GM23338 (cell line): ENCODE measurements around the gene TBC1D3B.

Experiments used
- CREB1 ChIP-seq: fragments of 250-450 bp; sonication (Bioruptor Pico); IDR thresholded peaks from 2 replicates; pipeline ENCODE4 v1.5.0; 2020; ENCODE audit warnings: low read depth, mild to moderate bottlenecking, moderate library complexity
- CTCF ChIP-seq, 2 experiments: fragments of 200-600 bp in 1 of 2; sonication (generic) in 1 of 2; conservative IDR thresholded peaks; 2 replicates each; pipeline versions ENCODE4 v1.5.1 to v1.6.1; 2016 to 2017; ENCODE audit warnings: antibody characterized with exemption in 2 of 2, low read depth in 2 of 2, mild to moderate bottlenecking in 2 of 2, moderate library complexity in 1 of 2
- ETS1 ChIP-seq: IDR thresholded peaks from 2 replicates; pipeline ENCODE4 v1.6.1; 2016; ENCODE audit warnings: antibody characterized with exemption
- EZH2 ChIP-seq: fragments of 200-600 bp; sonication (generic); IDR thresholded peaks from one replicate; pipeline ENCODE4 v1.8.0; 2017; ENCODE audit warnings: antibody characterized with exemption, mild to moderate bottlenecking, low read depth; ENCODE audit not compliant: unreplicated experiment
- POLR2AphosphoS5 ChIP-seq: IDR thresholded peaks from 2 replicates; pipeline ENCODE4 v1.6.1; 2016; ENCODE audit warnings: antibody characterized with exemption, low read depth
- ZNF331 ChIP-seq: fragments of 250-450 bp; sonication (Bioruptor Pico); IDR thresholded peaks from 2 replicates; pipeline ENCODE4 v1.5.0; 2020; ENCODE audit warnings: low read depth, mild to moderate bottlenecking, moderate library complexity

DNA sequence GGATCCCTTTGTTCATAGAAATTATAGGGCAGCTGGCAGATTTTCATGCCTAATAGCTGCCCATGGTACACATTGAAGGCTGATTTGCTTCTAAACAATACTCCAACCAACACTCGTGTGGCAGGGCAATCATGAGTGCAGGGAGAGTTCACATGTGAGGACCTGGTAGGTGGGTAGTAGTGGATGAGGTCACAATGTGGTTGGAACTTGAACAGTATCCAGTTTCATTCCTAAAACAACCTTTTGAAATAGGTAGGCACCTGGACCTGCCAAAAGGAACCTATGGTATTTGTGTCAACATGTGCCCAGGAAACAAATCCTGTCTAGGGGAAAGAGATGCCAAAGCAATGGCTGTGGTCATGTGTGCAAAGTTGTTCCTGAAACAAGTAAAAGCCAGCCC is 40.0 kb downstream of the TBC1D3B start:
- no peak for TF ChIP-seq CTCF (conservative IDR thresholded peaks at IDR 0.05; ENCODE audit: low read depth in 2 of 2)
- no peak for TF ChIP-seq POLR2AphosphoS5
- TF ChIP-seq ZNF331 (CRISPR knock-in tag), result no peak
- no peak for TF ChIP-seq EZH2
- no peak for TF ChIP-seq ETS1
- no peak for TF ChIP-seq CREB1 (CRISPR knock-in tag)
